GM18499 (cell line): ENCODE data around the gene NOSIP.
A peak's percentile ranks its signal among the peaks of the same experiment; 100 is the strongest.
"Not testable (repeated sequence)": the region's sequence is repeated elsewhere in the genome, so short reads cannot be mapped to it uniquely, and the experiment has no call there.

ENCODE experiments used
- ATAC-seq: cut with Tn5 transposase; IDR thresholded peaks from one replicate; pipeline ENCODE4 v1.9.1; 2021; ENCODE audit warnings: moderate number of reproducible peaks; ENCODE audit not compliant: insufficient read depth, unreplicated experiment

NOSIP gene

GRCh38 chr19:49580264-49581006, at the start of gene NOSIP:
NOSIP (minus strand) TSS chr19:49580556; CDS start chr19:49560691, 19,865 bp downstream.
- peak; percentile 81 for ATAC-seq

- ATAC-seq = no peak
Observed at GRCh38 chr19:49629659-49630058, 49.3 kb upstream of the NOSIP start.

GRCh38 chr19:49626226-49626625, 45.9 kb upstream of the NOSIP start:
- no peak for ATAC-seq

GRCh38 chr19:49624967-49625910, 44.9 kb upstream of the NOSIP start:
- ATAC-seq = no peak

- not testable (repeated sequence) for ATAC-seq
Observed at GRCh38 chr19:49617860-49618259, 37.5 kb upstream of the NOSIP start.

GRCh38 chr19:49616945-49617344, 36.6 kb upstream of the NOSIP start:
- ATAC-seq = no peak

- ATAC-seq = no peak
Observed at GRCh38 chr19:49616532-49616931, 36.2 kb upstream of the NOSIP start.

- ATAC-seq = no peak
Observed at GRCh38 chr19:49615861-49616260, 35.5 kb upstream of the NOSIP start.

GRCh38 chr19:49614096-49614833, 33.9 kb upstream of the NOSIP start:
- no peak for ATAC-seq

GRCh38 chr19:49613374-49613773, 33.0 kb upstream of the NOSIP start:
- ATAC-seq = no peak

GRCh38 chr19:49609499-49610092, 29.2 kb upstream of the NOSIP start:
- ATAC-seq = no peak

GRCh38 chr19:49605605-49606004, 25.2 kb upstream of the NOSIP start:
- no peak for ATAC-seq

- ATAC-seq = no peak
Observed at GRCh38 chr19:49602806-49603205, 22.4 kb upstream of the NOSIP start.

GRCh38 chr19:49601482-49602038, 21.2 kb upstream of the NOSIP start:
- no peak for ATAC-seq

- no peak for ATAC-seq
Observed at GRCh38 chr19:49599378-49600295, 19.3 kb upstream of the NOSIP start.

- no peak for ATAC-seq
Observed at GRCh38 chr19:49597703-49597974, 17.3 kb upstream of the NOSIP start.

- ATAC-seq = no peak
Observed at GRCh38 chr19:49596954-49597702, 16.8 kb upstream of the NOSIP start.

GRCh38 chr19:49596407-49596806, 16.1 kb upstream of the NOSIP start:
- ATAC-seq = no peak
